ENCODE measurements around the gene ADGRL3.

DNA sequence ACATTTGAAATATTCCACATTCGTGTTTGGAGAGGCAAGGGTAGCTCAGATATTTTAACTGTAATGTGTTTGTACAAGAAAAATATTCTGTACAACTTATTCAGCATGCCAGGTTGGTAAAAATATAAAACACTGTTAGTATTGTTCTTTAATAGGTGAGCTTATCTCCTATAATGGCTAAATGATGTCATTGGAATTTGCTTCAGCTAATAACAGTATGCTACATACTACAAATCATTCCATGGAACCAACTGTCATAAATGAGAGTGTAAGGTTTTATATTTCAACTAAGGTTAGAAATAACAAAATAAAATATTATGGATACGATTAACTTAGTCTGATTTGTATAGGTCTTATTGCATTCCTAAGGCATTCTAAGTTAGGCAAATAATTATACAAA lies 206.6 kb downstream of the ADGRL3 start:
- TF ChIP-seq FOXA1 (IDR thresholded peaks at IDR 0.05) (no peak), TAF1 (conservative IDR thresholded peaks at IDR 0.05) (no peak), SP1 (IDR thresholded peaks at IDR 0.05) (no peak), JUND (IDR thresholded peaks at IDR 0.05) (no peak), GABPA (IDR thresholded peaks at IDR 0.05 in 1 of 2, conservative IDR thresholded peaks at IDR 0.05 in 1 of 2) (no peak)
- TF ChIP-seq, protein P1, sequence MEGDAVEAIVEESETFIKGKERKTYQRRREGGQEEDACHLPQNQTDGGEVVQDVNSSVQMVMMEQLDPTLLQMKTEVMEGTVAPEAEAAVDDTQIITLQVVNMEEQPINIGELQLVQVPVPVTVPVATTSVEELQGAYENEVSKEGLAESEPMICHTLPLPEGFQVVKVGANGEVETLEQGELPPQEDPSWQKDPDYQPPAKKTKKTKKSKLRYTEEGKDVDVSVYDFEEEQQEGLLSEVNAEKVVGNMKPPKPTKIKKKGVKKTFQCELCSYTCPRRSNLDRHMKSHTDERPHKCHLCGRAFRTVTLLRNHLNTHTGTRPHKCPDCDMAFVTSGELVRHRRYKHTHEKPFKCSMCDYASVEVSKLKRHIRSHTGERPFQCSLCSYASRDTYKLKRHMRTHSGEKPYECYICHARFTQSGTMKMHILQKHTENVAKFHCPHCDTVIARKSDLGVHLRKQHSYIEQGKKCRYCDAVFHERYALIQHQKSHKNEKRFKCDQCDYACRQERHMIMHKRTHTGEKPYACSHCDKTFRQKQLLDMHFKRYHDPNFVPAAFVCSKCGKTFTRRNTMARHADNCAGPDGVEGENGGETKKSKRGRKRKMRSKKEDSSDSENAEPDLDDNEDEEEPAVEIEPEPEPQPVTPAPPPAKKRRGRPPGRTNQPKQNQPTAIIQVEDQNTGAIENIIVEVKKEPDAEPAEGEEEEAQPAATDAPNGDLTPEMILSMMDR (IDR thresholded peaks at IDR 0.05; ENCODE audit: low read depth, low read length, missing input control): no peak
- TF ChIP-seq, protein P2, sequence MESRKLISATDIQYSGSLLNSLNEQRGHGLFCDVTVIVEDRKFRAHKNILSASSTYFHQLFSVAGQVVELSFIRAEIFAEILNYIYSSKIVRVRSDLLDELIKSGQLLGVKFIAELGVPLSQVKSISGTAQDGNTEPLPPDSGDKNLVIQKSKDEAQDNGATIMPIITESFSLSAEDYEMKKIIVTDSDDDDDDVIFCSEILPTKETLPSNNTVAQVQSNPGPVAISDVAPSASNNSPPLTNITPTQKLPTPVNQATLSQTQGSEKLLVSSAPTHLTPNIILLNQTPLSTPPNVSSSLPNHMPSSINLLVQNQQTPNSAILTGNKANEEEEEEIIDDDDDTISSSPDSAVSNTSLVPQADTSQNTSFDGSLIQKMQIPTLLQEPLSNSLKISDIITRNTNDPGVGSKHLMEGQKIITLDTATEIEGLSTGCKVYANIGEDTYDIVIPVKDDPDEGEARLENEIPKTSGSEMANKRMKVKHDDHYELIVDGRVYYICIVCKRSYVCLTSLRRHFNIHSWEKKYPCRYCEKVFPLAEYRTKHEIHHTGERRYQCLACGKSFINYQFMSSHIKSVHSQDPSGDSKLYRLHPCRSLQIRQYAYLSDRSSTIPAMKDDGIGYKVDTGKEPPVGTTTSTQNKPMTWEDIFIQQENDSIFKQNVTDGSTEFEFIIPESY (IDR thresholded peaks at IDR 0.05): no peak
- TF ChIP-seq, protein P3, sequence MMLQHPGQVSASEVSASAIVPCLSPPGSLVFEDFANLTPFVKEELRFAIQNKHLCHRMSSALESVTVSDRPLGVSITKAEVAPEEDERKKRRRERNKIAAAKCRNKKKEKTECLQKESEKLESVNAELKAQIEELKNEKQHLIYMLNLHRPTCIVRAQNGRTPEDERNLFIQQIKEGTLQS (IDR thresholded peaks at IDR 0.05): no peak
- TF ChIP-seq, protein P4, sequence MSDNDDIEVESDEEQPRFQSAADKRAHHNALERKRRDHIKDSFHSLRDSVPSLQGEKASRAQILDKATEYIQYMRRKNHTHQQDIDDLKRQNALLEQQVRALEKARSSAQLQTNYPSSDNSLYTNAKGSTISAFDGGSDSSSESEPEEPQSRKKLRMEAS (IDR thresholded peaks at IDR 0.05): no peak

All from liver (tissue), 3 donors.